Stimulated activated CD8-positive, alpha-beta memory T cell treated with anti-CD3 and anti-CD28 coated beads, Interleukin-4, amount 100 ng/mL, for 1 hour (primary cell): ENCODE data around the gene SLC25A47.
"Not testable (repeated sequence)": the region's sequence is repeated elsewhere in the genome, so short reads cannot be mapped to it uniquely, and the experiment has no call there.

Source experiments
- DNase-seq, 2 donors: peaks; one replicate each; pipeline ENCODE4 v3.0.0-alpha.2; 2020; ENCODE audit warnings: low read depth in 2 of 2, low spot score in 1 of 2

SLC25A47 gene

DNA sequence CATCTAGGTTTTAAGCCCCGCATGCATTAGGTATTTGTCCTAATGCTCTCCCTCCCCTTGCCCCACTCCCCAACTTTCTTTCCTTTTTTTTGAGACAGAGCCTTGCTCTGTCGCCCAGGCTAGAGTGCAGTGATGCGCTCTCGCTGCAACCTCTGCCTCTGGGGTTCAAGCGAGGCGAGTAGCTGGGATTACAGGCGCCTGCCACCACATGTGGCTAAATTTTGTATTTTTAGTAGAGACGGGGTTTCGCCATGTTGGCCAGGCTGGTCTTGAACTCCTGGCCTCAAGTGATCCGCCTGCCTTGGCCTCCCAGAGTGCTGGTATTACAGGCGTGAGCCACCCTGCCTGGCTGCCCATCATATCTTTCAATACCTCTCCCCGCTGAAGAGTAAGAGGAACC, 19.7 kb downstream of the SLC25A47 start:
- DNase-seq: not testable (repeated sequence)

DNA sequence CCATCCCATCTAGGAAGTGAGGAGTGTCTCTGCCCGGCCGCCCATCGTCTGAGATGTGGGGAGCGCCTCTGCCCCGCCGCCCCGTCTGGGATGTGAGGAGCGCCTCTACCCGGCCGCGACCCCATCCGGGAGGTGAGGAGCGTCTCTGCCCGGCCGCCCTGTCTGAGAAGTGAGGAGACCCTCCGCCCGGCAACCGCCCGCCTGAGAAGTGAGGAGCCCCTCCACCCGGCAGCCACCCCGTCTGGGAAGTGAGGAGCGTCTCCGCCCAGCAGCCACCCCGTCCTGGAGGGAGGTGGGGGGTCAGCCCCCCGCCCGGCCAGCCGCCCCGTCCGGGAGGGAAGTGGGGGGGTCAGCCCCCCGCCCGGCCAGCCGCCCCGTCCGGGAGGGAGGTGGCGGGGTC, 21.5 kb downstream of the SLC25A47 start:
- not testable (repeated sequence) for DNase-seq

DNA sequence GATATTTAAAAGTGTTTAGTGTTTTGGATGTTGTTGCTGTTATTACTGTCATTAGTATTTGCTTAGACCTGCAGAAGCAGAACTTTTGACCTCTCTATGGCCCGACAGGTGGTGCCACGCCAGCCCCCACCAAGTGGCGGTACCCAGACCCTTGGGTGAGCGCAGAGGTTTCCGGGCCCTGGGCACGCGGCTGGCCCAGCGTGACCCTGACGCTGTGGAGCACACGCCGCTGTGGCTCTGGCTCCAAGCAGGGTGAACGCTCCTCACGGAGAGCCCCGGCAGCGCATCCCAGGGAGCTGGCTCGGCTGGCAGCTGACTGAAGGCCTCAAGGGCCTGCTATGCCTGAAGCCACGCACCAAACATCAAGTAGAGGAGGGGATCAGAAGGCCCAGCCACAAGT, 22.6 kb downstream of the SLC25A47 start:
- DNase-seq: no peak

DNA sequence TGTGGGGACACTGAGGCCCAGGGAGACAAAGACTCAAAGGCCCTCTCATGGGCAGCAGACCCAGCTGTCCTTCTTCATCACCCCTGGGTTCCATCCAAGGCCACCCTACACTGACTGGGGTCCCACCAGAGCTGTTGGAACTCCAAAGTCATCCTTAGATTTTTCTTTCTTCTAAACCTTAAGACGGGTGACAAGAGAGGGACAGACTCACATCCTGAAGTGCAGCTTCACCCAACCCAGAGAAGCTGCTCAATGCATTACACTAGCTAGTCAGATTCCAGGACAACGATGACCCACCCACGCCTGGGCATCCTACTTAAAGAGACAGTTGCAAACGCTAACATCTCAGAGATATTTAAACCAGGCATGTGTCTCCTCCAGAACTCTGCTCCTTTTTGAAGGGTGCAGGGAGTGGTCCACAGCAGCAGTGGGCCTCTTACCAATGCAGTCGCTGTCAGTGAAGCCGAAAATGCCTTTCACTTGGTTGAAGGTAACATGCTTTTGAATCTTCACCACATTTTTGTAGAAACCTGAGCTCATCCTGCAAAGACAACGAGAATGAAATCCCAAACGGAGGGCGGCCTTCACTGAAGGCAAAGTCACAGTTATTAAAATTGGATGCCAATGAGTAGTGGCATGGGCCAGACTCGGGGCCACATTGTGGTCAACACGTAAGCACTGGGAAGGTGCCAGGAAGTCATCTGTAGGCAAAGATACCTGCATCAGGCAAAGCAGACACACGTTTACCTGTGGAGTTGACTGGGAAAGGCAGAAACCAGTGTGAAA, 23.4 kb downstream of the SLC25A47 start:
- DNase-seq: no peak

DNA sequence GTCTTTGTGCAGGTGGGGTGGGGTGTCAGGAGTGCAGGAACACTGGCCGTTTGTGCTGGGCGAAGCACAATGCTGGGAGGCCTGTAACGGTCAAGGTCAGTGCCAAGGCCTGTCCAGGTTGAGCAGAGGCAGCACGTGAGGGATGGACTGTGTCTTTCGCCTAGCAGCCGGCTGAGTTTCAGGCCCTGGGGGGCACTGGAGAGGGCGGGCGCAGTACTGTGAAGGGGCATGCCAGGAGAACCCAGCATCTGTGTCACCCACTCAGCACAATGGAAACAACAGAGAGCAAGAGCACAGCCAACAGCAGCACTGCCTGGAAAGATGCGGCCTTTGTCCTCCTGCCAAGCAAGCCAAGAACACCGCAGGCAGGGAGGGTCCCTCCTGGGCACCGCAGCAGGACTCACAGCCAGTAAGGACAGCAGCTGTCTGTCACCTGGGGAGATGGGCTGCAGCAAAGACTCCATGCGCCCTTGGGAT, 25.2 kb downstream of the SLC25A47 start:
- DNase-seq: no peak

DNA sequence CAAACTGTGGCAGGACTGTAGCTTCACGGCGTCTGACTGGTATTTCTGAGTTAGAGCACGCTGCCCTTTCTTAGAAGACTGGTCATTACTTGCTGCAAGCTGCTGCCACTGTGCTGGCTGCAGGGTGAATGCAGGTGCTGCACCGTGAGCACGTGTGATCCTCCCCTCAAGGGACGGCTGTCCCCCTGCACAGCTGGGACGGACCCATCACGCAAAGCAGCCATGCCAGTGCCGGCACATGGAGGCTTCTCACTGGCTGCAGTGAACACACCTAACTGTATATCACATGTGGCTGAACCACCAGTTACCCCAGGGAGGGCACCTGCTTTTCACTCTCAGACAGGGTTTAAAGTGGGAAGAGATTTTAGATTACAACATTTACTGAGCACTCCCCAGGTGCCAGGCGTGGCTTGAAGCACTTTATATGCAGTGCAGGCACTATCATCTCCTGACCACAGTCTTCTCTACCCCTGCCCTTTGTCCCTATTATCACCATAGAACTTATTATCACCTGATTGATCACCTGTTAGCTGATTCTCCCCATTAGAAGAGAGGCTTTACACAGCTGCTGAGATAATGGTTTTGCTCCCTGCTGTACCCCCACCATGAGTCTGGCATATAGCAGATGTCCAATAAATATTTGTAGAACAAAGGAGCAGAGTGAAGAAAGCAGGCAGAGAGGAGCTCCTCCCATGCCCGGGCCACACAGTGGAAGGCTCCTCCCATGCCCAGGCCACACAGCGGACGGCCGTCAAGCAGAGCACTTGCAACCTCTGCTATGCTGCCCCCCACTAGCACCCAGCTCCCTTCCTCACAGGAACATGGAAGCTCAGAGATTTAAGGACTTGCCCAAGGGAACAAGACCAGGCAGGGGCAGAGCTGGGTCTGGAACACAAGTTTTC, 25.9 kb downstream of the SLC25A47 start:
- DNase-seq: no peak

DNA sequence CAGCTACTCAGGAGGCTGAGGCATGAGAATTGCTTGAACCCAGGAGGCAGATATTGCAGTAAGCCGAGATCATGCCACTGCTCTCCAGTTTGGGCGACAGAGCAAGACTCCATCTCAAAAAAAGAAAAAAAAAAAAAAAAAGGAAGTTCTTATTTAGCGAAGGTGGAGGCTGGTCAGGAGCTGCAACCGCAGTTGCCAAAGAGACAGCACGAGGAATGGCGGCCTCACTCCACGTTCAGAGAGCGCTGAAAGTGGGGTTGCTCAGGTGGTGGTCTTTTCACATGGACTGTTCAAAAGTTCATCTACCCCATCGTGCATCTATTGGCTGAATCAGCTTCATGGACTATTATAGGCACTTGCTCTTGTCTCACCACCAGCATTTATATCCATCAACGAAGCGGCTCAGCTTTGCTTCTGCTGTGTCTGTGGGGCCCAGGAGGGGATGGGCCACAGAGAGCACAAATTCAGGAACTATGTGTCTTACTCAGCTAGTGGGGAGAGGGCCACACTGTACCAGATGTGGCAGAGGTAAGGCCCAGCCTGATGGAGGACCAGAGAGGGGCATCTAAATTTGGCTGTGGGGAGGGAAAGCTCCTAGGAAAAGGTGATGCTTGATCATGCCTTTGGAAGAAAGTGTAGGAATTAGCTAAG, 27.3 kb downstream of the SLC25A47 start:
- no peak for DNase-seq

DNA sequence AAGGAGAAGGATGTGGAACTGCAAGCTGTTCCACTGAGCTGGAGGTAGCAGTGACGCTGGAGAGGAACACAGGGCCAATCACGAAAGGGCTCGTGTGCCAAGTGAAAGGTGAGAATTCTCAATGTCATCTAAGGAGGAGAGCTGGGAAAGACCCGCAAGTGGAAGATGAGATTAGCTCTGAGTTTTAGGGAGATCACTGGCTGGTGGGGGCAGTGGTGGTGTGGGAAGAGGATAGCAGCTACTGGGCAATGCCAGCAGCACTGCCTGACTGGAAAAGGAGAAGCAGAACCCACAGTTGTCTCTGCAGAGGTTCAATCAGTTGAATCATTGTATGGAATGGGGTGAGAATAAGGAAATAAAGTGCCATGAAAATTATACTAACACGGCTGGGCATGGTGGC, 27.8 kb downstream of the SLC25A47 start:
- no peak for DNase-seq

DNA sequence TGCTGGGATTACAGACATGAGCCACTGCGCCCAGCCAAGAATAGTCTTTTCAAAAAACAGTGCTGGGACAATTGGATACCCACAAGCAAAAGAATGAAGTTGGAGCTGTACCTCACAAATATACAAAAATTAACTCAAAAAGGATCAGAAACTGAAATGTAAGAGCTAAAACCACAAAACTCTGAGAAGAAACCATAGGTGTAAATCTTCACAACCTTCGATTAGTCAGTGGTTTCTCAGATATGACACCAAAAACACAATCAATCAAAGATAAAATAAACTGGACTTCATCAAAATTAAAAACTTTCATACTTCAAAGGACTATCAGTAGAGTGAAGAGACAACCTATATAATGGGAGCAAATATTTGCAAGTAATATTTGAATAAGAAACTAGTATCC, 35.3 kb downstream of the SLC25A47 start:
- DNase-seq: no peak

DNA sequence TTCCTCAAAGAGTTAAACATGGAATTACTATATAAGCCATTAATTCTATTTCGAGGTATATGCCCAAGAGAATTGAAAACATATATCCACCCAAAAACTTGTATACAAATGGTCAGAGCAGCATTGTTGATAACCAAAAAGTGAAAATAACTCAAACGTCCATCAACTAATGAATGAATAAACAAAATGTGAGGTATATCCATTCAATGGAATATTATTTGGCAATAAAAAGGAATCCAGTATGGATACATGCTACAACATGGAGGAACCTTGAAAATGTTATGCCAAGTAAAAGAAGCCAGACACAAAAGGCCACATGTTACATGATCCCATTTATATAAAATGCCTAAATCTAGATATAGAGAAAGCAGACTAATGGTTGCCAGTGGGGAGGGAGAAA, 36.0 kb downstream of the SLC25A47 start:
- DNase-seq: no peak

DNA sequence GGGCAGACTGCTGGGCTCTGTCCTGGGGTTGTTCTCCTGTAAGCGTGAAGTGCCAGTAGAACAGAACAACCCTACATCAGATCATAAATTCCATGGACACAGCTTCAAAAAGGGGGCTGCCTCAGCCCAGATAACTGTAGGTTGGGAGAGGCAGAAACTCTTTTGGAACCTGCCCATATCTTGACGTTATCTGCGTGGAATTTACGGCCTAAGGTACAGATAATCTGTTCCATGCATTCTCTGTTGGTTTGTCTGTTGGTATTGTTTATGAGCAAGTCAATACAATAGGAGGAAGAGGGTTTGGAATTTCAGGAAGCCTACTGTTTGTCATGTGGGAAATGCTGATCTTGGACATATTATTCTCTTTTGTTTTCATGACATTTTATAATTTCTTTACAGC, 36.7 kb downstream of the SLC25A47 start:
- no peak for DNase-seq

DNA sequence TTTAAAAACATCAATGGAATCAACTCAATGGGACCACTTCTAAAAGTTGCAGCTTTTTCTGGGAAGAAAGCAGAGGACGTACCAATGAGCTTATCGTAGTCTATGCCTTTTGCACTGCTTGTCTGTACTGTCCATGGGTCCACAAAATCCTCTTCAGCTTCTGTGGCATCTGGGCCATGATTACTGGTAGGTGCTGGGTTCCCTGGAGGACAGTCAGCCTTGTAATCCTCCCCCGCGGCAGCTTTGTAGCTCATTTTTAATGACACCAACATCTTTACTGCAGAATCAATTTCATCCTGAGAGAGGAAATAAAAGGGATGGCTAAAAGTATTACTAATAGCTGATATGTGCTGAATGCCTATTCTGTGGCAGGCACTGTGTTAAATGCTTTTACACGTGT, 38.5 kb downstream of the SLC25A47 start:
- DNase-seq: no peak

DNA sequence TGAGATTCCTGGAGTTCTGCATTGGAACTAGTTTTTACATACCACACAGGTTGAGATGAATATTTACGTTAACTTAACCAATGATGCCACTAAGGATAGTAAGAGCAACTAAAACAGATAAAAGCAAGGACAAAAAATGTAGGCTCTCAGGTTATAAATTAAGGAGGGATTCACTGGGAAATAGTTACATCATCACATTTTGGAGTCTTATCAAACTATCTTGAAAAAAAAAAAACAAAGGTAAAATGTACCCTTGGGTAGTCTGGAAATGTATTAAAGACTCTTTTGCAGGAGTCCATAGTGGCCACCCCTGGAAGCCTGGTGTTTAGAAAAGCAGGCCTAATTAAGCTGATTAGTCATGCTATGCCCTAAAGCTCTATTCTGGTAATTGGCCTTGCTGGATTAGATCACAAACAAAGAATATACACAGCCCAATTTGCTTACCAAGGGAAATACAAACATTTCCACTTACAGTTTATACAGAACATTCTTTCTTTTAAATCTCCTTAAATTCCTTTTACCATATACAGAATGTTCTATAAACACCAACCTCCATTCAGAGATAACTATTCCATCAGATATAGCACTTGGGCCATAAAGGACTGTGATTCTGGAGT, 39.3 kb downstream of the SLC25A47 start:
- DNase-seq: no peak

DNA sequence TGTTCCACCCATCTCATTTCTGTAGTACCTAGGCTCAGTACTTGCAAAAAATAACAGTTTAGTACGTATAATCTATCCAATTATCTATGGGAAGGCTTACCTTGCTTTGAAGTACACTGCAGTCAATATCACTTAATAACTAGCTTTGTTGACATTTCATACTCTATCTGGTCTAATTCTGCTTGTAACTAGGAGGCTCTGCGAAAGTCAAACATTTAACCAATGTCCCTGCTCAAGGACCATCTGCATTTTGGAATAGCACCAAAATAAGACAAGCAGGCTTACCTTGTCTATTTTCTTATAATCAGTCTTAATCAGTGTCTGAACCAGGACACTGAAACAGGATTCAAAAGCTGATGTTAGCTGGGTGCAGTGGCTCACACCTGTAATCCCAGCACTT, 39.9 kb downstream of the SLC25A47 start:
- no peak for DNase-seq

DNA sequence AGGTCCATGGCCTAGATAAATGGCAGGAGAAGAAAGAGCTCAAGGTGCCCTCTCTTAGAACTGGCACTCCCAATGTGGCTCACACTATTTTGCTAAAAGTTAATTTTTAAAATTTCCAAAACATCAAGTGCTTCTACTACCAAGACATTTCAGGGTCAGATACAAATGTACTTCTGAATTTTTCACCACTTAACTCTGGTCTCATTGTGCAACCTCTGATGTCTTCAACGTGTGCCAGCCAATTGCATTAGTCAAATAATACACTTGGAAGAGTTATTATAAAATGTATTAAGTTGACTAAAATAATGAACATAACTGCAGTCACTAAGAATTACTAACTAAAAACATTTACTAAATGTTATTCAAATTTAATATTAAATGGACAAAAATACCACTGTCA, 41.3 kb downstream of the SLC25A47 start:
- no peak for DNase-seq

DNA sequence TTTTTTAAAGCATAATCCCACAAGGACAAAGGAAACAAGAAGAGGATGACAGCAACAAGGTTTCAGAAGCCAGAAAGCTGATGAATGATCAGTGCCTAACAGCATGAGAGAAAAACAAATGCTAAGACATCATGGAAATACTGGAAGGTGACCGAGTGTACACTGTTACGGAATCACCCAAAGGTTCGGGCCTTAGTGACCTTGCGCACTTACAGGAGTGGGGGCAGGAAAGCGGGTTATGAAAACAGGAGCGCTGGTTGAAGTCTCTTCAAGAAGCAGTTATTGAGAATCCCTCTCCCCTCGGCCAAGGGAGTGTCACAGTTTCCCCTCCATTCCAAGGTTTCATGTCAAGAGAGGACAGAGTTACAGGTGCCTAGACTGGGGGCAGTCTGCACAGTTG, 42.6 kb downstream of the SLC25A47 start:
- no peak for DNase-seq

DNA sequence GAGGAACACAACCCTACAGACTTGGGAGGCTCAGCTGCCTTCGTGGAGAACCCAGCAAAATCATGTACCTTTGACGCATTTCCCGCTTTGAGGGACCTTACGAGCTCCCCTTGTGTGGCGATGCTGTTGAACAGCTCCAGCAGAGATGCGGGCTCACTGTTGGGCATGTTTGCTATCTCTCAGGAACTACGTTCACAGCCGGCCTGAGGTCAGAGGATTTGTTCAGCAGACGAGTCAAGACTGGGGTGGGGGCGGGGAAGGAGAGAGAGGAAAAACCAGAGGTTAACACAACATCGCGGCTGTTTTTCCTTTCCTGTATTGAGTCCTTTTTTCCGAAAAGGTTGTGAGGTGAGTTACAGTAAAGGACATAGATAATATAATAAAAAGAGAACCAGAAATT, 45.9 kb downstream of the SLC25A47 start:
- DNase-seq: no peak

DNA sequence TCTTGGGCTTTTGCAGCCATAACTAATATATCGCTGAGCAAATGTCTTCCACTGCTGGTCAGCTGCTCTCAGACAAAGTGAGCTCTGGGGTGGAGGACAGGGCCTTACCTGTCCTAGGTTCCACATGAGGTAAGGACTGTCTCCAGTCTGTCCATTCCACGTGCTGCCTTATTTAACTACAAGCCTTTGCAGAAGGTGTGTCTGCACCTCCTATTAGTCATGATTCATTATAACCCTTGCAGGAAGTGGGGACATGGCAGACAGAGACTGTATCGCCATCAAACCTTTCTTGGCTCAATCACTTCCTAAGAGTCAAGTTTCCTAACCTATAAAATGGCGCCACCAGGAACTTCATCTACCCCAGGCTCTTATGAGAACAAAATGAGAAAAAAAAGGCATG, 46.9 kb downstream of the SLC25A47 start:
- DNase-seq: no peak

DNA sequence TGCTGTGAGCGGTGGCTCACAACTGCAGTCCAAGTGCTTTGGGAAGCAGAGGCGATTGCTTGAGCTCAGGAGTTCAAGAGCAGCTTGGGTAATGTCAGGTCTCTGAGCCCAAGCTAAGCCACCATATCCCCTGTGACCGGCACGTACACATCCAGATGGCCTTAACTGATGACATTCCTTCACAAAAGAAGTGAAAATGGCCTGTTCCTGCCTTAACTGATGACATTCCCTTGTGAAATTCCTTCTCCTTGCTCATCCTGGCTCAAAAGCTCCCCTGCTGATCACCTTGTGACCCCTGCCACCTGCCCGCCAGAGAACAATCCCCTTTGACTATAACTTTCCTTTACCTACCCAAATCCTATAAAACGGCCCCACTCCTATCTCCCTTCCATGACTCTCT, 48.6 kb downstream of the SLC25A47 start:
- no peak for DNase-seq

DNA sequence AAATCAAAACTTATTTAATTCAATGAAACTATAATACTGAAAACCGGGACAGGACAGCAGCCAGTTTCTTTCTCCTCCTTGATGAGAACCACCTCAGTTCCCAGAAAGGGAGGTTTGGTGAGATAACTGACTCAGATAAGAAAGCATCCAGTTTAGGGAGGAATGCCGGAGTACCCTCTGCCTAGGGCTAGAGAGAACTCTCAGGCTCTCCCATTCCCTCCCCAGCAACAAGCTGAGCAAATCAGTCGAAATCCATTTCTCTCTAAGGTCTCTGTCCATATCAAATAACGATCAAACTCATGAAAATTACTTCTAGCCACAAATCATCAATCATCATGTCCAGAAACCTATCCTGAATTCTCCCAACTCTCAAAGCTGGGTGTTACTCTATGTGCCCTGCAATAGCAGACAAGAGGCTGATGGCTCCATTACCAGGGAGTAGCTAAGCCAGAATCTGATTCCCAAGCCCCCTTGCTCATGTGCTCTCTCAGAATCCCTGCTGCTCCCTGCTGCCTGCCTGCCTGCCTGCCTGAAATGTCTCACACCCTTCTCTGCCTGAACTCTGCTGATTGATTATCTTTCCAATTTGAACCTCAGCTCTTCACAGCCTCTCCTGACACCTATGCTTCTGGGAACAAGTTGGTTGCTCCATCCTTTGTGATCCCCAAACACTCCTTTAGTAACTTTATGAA, 49.4 kb downstream of the SLC25A47 start:
- no peak for DNase-seq

DNA sequence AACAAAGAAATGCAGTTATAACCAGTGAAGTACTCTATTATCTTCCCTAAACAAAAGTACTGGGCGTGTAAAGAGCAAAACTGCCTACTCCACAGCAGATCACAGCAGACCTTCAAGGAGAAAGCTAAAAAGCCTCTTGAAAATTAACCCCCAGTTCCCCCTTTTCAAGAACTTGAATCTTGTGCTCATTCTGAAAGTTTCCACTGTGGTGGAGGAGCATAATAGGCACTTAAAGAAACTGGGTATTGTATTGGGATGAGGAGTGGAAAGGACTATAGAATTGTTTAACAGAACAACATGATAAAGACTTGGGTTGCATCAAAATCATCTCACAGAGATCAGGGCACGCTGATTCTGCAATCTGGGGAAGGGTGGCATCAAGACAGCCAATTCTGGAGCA, 51.1 kb downstream of the SLC25A47 start:
- no peak for DNase-seq
